ENCODE results near the gene SPEF1. TPM values are rescaled to one million over a fixed set of nuclear protein-coding genes. Genes with fewer than 3 reads are reported as not detected.

SPEF1 gene
- total and polyA plus RNA-seq, 2 of the 13 experiments (the other 11 are each of a cell fraction or from before 2014, with no cell fraction given), result 0.11 to 0.27 TPM

DNA sequence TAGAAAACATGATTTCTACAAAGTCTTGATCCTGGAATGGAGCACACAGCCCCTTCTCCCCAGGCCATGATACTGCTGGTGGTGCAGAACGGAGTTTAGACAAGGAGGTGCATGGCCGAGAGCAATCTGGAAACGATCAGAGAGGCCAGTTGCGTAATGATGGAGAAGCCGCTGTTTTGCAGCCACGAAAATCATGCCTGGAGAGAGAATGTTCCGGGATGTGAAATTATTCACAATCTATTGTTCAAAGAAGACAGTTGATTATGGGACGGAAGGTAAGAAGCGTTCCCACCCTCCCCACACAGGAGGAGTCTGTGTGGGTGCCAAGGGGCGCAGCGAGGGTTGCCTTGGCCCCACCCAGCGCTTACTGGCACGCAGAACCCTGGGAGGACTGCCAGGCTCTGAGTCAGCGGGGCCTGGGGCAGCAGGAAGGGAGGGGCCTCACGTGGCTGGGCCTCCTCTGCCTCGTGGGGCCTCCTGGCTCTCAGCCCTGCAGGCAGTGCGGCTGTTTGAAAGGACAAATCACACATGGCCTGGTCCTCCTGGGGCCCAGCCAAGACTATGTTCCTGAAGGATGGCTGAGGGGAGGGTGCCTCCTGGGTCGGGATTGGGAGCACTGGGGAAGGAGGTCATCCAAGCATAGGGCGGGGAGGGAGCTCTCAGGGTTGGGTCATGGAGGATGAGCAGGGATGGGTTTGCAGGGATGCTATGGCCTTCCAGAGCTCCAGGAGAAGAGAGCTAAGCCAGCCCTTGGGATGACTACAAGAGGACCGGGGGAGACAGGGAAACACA is 30.4 kb upstream of the SPEF1 start (continued):
- peak; percentile 93 for TF ChIP-seq ZNF33B (CRISPR knock-in tag; IDR thresholded peaks at IDR 0.05)
- TF ChIP-seq ARHGAP35 (CRISPR knock-in tag; IDR thresholded peaks at IDR 0.05; ENCODE audit: borderline replicate concordance), result peak; percentile 93
- TF ChIP-seq ZNF605 (CRISPR knock-in tag; IDR thresholded peaks at IDR 0.05), result peak; percentile 98
- TF ChIP-seq, protein P1, sequence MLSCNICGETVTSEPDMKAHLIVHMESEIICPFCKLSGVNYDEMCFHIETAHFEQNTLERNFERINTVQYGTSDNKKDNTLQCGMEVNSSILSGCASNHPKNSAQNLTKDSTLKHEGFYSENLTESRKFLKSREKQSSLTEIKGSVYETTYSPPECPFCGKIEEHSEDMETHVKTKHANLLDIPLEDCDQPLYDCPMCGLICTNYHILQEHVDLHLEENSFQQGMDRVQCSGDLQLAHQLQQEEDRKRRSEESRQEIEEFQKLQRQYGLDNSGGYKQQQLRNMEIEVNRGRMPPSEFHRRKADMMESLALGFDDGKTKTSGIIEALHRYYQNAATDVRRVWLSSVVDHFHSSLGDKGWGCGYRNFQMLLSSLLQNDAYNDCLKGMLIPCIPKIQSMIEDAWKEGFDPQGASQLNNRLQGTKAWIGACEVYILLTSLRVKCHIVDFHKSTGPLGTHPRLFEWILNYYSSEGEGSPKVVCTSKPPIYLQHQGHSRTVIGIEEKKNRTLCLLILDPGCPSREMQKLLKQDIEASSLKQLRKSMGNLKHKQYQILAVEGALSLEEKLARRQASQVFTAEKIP (CRISPR knock-in tag; IDR thresholded peaks at IDR 0.05; ENCODE audit: borderline replicate concordance), result no peak
- peak; percentile 80 for TF ChIP-seq FOXA3 (CRISPR knock-in tag; IDR thresholded peaks at IDR 0.05)
- TF ChIP-seq HMGA1 (CRISPR knock-in tag; conservative IDR thresholded peaks at IDR 0.05), result no peak
- TF ChIP-seq, protein P2, sequence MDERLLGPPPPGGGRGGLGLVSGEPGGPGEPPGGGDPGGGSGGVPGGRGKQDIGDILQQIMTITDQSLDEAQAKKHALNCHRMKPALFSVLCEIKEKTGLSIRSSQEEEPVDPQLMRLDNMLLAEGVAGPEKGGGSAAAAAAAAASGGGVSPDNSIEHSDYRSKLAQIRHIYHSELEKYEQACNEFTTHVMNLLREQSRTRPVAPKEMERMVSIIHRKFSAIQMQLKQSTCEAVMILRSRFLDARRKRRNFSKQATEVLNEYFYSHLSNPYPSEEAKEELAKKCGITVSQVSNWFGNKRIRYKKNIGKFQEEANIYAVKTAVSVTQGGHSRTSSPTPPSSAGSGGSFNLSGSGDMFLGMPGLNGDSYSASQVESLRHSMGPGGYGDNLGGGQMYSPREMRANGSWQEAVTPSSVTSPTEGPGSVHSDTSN (CRISPR knock-in tag; IDR thresholded peaks at IDR 0.05), result no peak
- TF ChIP-seq ZNF674 (CRISPR knock-in tag; IDR thresholded peaks at IDR 0.05; ENCODE audit: low read depth), result no peak
- TF ChIP-seq, protein P3, sequence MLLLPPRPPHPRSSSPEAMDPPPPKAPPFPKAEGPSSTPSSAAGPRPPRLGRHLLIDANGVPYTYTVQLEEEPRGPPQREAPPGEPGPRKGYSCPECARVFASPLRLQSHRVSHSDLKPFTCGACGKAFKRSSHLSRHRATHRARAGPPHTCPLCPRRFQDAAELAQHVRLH (CRISPR knock-in tag; IDR thresholded peaks at IDR 0.05; ENCODE audit: borderline replicate concordance, low read depth), result peak; percentile 99
- TF ChIP-seq JARID2 (CRISPR knock-in tag; IDR thresholded peaks at IDR 0.05; ENCODE audit: insufficient replicate concordance), result no peak
- no peak for TF ChIP-seq MBNL3 (CRISPR knock-in tag; conservative IDR thresholded peaks at IDR 0.05)
- peak; percentile 98 for TF ChIP-seq ZNF792 (CRISPR knock-in tag; IDR thresholded peaks at IDR 0.05)
- TF ChIP-seq, protein P4, sequence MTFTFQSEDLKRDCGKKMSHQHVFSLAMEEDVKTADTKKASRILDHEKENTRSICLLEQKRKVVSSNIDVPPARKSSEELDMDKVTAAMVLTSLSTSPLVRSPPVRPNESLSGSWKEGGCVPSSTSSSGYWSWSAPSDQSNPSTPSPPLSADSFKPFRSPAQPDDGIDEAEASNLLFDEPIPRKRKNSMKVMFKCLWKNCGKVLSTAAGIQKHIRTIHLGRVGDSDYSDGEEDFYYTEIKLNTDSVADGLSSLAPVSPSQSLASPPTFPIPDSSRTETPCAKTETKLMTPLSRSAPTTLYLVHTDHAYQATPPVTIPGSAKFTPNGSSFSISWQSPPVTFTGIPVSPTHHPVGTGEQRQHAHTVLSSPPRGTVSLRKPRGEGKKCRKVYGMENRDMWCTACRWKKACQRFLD (CRISPR knock-in tag; IDR thresholded peaks at IDR 0.05; ENCODE audit: borderline replicate concordance), result 0 out of 2 replicates have a peak, but pooled peaks have one; percentile 65
- TF ChIP-seq FOXA1 (IDR thresholded peaks at IDR 0.05), result no peak
- TF ChIP-seq FOXA1 (CRISPR knock-in tag; IDR thresholded peaks at IDR 0.05), result 0 out of 2 replicates have a peak, but pooled peaks have one; percentile 46
- peak; percentile 91; the same call in 1 of the 2 replicates for TF ChIP-seq ZNF614 (CRISPR knock-in tag; IDR thresholded peaks at IDR 0.05; ENCODE audit: borderline replicate concordance)
- TF ChIP-seq SMC3 (IDR thresholded peaks at IDR 0.05; ENCODE audit: low read length), result peak; percentile 25
- no peak; the same call in 1 of the 2 replicates for TF ChIP-seq MED13 (CRISPR knock-in tag; IDR thresholded peaks at IDR 0.05)
- TF ChIP-seq, protein P5, sequence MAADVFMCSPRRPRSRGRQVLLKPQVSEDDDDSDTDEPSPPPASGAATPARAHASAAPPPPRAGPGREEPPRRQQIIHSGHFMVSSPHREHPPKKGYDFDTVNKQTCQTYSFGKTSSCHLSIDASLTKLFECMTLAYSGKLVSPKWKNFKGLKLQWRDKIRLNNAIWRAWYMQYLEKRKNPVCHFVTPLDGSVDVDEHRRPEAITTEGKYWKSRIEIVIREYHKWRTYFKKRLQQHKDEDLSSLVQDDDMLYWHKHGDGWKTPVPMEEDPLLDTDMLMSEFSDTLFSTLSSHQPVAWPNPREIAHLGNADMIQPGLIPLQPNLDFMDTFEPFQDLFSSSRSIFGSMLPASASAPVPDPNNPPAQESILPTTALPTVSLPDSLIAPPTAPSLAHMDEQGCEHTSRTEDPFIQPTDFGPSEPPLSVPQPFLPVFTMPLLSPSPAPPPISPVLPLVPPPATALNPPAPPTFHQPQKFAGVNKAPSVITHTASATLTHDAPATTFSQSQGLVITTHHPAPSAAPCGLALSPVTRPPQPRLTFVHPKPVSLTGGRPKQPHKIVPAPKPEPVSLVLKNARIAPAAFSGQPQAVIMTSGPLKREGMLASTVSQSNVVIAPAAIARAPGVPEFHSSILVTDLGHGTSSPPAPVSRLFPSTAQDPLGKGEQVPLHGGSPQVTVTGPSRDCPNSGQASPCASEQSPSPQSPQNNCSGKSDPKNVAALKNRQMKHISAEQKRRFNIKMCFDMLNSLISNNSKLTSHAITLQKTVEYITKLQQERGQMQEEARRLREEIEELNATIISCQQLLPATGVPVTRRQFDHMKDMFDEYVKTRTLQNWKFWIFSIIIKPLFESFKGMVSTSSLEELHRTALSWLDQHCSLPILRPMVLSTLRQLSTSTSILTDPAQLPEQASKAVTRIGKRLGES (CRISPR knock-in tag; IDR thresholded peaks at IDR 0.05; ENCODE audit: borderline replicate concordance), result peak; percentile 78; the same call in 1 of the 2 replicates
- TF ChIP-seq, protein P6, sequence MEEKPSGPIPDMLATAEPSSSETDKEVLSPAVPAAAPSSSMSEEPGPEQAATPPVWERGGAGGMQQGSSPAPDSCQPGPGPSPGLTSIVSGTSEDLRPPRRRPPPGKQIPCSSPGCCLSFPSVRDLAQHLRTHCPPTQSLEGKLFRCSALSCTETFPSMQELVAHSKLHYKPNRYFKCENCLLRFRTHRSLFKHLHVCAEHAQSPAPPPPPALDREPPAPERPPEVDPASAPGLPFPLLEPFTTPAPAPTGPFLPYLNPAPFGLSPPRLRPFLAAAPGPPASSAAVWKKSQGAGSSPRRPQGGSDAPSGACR (CRISPR knock-in tag; IDR thresholded peaks at IDR 0.05), result peak; percentile 64
- peak; percentile 99 for TF ChIP-seq KLF6 (CRISPR knock-in tag; IDR thresholded peaks at IDR 0.05)
- peak; percentile 91 for TF ChIP-seq TEAD3 (CRISPR knock-in tag; optimal IDR thresholded peaks at IDR 0.05; ENCODE audit: borderline replicate concordance)
- TF ChIP-seq ZNF331 (CRISPR knock-in tag; IDR thresholded peaks at IDR 0.05), result peak; percentile 91
